ENCODE data around the gene SORCS3.

SORCS3 gene

DNA sequence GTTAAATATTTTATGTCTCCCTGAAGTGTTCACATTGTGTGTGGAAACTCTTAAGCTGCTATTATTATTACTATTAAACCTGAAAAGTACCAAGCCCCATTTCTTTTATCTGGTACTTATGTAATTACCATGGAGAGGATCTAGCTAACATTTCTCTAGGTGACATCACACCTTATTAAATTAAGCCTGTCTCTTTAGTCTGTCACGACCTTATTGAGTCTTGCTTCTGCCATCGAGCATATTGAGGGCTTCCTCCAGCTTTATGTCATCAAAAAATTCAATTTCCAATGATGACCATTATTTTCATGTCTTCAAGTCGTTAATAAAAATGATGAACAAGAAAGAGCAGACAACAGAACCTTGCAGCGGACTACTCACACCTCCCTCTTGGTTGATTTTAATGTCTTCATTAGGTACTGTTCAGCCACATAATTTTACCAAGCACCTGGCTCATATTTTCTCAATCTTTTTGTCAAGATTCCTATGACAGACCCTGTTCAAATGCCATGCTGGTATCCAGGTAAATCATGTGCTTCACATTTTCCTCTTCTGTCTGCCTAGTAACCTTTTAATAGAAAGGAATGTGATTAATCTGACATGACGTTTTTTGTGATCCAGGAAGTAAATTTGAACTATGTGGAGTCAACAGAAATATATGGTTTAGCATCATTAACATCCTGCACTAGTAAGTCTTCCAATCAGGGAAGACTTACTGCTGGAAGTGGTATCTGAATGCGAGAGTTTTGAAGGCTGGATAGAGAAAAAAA, 556.7 kb downstream of the SORCS3 start:
- no peak for DNase-seq

DNA sequence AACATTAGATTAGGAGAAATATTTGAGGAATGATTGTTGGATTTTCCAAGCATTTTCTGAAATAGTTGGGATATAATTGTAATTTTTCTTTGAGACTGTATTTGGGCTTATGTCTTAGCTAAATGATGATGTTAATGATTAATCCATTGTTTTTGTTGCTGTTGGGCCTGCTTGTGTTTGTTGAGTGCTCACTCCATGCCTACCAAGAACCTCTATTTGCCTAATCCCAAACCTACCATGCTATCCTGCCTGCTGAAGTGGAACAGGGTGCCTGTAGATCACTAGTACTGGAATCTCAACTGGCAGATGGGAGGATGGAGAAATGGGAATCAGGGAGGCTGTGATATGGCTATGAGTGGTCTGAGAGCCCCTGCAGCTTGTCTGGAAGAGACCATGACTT, 565.5 kb downstream of the SORCS3 start:
- no peak for DNase-seq

GRCh38 chr10:105207476-105207995, 566.4 kb downstream of the SORCS3 start:
- DNase-seq = no peak

DNA sequence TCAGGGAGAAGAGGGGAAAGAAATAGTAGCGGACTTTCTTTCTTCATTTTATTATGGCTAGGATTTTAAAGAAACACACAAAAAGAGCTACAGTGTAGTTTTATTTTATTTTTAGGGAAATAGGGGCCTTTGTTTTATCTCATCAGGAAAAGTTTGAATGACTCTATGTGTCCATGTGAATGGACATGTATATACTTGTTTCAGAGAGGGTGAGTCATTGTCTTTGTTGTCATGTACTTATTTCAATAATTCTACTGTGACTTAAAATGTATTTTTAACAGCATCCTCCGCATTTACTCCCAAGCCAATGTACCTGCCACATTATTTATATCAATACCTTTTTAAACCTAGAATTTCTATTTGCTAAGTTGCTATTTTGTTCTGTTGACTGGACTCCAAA, 569.5 kb downstream of the SORCS3 start:
- no peak for DNase-seq

DNA sequence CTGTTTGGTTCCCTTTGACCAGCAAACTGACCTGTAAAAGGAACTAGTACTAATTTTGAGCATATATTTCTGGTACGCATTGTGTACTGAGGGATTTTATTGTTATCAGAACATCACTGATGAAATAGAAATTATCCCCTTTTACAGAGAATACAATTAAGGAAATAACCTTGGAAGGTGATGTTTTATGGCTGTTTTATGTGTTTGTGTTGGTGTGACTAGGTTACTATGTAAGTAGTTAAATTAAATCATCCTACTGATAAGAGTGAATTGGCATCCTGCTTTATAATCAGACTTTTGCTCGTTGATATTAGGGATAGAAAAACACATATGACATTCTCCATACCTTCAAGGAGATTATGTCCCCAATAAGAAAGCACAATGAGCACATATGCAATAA, 596.6 kb downstream of the SORCS3 start:
- DNase-seq = no peak

- DNase-seq = no peak
Measured at GRCh38 chr10:105239311-105240219, 598.5 kb downstream of the SORCS3 start.

DNA sequence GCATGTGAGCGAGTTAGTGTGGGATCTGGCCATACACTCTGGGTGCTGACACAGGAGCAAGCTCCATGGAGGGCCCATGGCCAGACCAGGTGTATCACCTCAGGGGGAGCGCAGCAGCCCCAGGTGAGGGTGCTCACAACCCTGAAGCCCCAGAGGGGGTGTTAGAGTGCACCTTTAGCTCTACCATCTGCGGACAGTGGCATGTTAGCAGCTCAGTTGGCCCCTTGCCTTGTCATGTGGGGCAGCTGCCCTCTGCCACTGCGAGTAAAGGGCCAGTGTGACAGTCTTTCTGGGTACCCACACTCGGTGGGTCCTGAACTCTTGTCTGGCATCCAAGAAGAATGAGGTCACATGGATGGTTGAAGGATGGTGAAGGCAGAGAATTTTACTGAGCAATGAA, 600.2 kb downstream of the SORCS3 start:
- DNase-seq = no peak

GRCh38 chr10:105243381-105243780, 602.3 kb downstream of the SORCS3 start:
- no peak for DNase-seq

GRCh38 chr10:105243825-105244224, 602.7 kb downstream of the SORCS3 start:
- DNase-seq = no peak

DNA sequence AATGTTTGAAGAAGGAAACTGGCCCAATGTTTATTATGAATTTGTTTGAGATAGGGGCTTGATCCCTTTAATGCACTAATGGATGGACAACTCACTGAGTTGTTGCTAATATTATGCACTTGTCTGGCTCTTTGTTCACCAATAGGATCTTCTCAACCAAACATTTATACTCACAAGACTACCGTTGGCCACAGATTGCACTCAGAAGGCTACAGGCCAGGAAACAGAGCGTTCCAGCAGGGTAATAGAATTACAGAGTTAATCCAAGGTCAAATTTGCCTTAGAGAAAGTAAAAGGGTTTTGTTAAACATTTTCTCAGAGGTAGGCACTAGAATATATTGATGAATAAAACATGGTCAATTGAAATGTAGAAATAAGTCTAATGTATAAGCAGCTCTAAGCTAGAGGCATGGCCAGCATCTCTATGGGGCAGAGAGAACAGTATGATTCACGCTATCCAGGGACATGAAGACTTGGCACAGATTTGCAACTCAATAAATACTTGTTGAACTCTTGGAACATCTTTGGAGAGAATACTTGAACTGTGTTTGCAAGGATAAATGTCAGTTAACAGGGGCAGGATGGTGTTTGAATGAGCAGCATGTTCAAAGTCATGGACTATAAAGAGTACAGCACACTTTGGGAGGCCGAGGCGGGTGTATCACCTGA, 606.9 kb downstream of the SORCS3 start:
- DNase-seq = no peak

GRCh38 chr10:105252911-105253310, 611.8 kb downstream of the SORCS3 start:
- no peak for DNase-seq

- no peak for DNase-seq
Measured at GRCh38 chr10:105253515-105254212, 612.6 kb downstream of the SORCS3 start.

- DNase-seq = no peak
Measured at GRCh38 chr10:105258036-105258673, 617.1 kb downstream of the SORCS3 start.

- no peak for DNase-seq
Measured at GRCh38 chr10:105258674-105259065, 617.6 kb downstream of the SORCS3 start.

DNA sequence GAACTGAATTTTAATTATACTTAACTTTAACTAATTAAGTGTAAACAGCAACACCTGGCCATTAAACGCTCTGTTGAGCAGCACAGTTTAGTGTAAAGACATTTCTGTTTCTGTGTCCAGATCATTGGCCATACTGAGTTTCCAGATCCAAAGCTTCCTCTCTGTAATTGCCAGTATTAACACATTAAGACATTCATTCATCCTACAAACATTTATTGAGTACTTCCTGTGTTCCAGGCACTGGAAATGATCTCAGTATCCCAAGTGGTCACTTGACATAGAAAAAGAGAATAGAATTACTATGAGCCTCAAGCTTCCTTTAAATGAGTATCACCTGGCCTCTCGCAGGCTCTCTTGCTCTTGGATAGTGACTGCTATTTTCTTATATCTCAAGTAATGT, 618.1 kb downstream of the SORCS3 start:
- no peak for DNase-seq

DNA sequence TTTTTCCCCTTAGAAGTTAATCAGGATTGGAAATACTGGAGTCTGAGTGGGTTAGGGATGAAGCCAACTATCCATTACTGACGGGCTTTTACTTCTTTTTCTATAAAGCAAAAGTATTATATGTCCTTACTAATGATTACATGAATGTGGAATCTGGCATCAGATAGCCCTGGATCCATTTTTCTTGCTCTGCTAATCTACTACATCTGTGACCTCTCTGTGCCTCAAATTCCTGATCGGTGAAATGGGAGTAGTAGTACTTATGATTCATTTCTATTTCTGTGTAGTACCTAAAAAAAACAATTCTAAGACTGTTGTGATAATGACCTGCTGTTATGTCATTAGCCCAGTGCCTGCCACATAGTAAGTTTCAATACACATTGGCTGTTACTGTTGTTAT, 621.6 kb downstream of the SORCS3 start:
- no peak for DNase-seq

- no peak for DNase-seq
Measured at GRCh38 chr10:105266966-105267539, 626.0 kb downstream of the SORCS3 start.

DNA sequence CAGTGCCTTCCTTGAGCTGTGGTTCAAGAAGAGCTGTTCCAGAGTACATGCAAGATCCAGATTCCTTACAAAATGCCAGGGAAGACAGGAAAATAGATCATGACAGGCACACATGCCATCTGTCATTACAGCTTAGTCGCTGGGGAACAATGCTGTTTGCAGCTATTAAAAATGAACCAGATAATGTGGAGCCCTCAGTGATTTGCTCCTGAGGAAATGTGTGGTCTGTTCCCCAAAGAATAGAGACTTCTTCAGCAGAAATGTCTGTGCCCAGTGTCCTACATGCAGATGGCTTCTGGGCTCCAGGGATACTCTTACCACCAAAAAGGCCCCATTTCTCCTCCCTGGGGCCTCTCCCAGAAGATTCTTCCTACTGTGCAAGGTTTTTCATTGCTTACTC, 627.9 kb downstream of the SORCS3 start:
- DNase-seq = no peak

GRCh38 chr10:105269689-105270088, 628.6 kb downstream of the SORCS3 start:
- DNase-seq = no peak

GRCh38 chr10:105274556-105275070, 633.5 kb downstream of the SORCS3 start:
- DNase-seq = no peak

- no peak for DNase-seq
Measured at GRCh38 chr10:105278439-105278838, 637.3 kb downstream of the SORCS3 start.

GRCh38 chr10:105279101-105279500, 638.0 kb downstream of the SORCS3 start:
- DNase-seq = no peak
